Mononuclear cell (primary cell): ENCODE results near the gene RGS9. TPM values are rescaled to one million over a fixed set of nuclear protein-coding genes. Genes with fewer than 3 reads are reported as not detected.
"Not testable (repeated sequence)": the region's sequence is repeated elsewhere in the genome, so short reads cannot be mapped to it uniquely, and the experiment has no call there.

Experiments used
- H3K27me3 ChIP-seq: 2 replicates; pipeline ENCODE4 v1.6.0; 2011; ENCODE audit warnings: low read length, control low read depth; ENCODE audit not compliant: insufficient read depth
- H3K4me1 ChIP-seq: 2 replicates; pipeline ENCODE4 v1.5.1; 2011; ENCODE audit warnings: mild to moderate bottlenecking, low read length, control low read depth; ENCODE audit not compliant: insufficient read depth
- H3K4me3 ChIP-seq: 2 replicates; pipeline ENCODE4 v1.5.1; 2011; ENCODE audit warnings: mild to moderate bottlenecking, low read length, moderate library complexity
- H3K9me3 ChIP-seq: 2 replicates; pipeline ENCODE4 v1.5.1; 2011; ENCODE audit warnings: low read depth, mild to moderate bottlenecking, control low read depth, low read length
- total RNA-seq: library from RNA; depleted of rRNA; stranded (reverse); fragments of >200 nt; gene quantifications from one replicate; pipeline ENCODE4 v1.2.3, GENCODE V29; 2012

RGS9 gene
- 3.5 TPM for total RNA-seq

- Histone ChIP-seq H3K9me3 (no peaks in the 10 kb centered on the region), H3K27me3 (peaks cover 6% of the 10 kb centered on the region), H3K4me3 (peak within 1 kb of the TSS; percentile 17), H3K4me1 (peaks cover 20% of the 10 kb centered on the region)
Measured at GRCh38 chr17:65137021-65137939, at the start of gene RGS9. Gene RGS9 (plus strand): TSS chr17:65137370. CDS start chr17:65137541, 171 bp downstream.

- Histone ChIP-seq H3K27me3 (no peaks in the 10 kb centered on the region), H3K4me3 (no peak overlapping the region), H3K9me3 (no peaks in the 10 kb centered on the region), H3K4me1 (no peaks in the 10 kb centered on the region)
Measured at GRCh38 chr17:65088621-65089360, 48.4 kb upstream of the RGS9 start.

GRCh38 chr17:65092262-65092661, 44.9 kb upstream of the RGS9 start:
- H3K4me1 ChIP-seq: no peaks in the 10 kb centered on the region
- no peak overlapping the region for H3K4me3 ChIP-seq
- H3K9me3 ChIP-seq: no peaks in the 10 kb centered on the region

GRCh38 chr17:65092721-65093356, 44.3 kb upstream of the RGS9 start:
- H3K9me3 ChIP-seq, H3K4me1 ChIP-seq, H3K4me3 ChIP-seq, H3K27me3 ChIP-seq: not testable (repeated sequence)

More at GRCh38 chr17:65092262-65092661, 44.9 kb upstream of the RGS9 start:
- H3K27me3 ChIP-seq: no peaks in the 10 kb centered on the region

- H3K4me3 ChIP-seq: no peak overlapping the region
- H3K4me1 ChIP-seq: no peaks in the 10 kb centered on the region
- H3K27me3 ChIP-seq: no peaks in the 10 kb centered on the region
- no peaks in the 10 kb centered on the region for H3K9me3 ChIP-seq
Measured at GRCh38 chr17:65093930-65094329, 43.2 kb upstream of the RGS9 start.

- Histone ChIP-seq H3K4me1 (peaks cover 6% of the 10 kb centered on the region), H3K27me3 (no peaks in the 10 kb centered on the region), H3K4me3 (no peak overlapping the region), H3K9me3 (no peaks in the 10 kb centered on the region)
Measured at GRCh38 chr17:65095465-65095864, 41.7 kb upstream of the RGS9 start.

GRCh38 chr17:65096382-65096781, 40.8 kb upstream of the RGS9 start:
- H3K9me3 ChIP-seq, H3K4me3 ChIP-seq, H3K27me3 ChIP-seq: not testable (repeated sequence)
- H3K4me1 ChIP-seq: peaks cover 11% of the 10 kb centered on the region

- no peaks in the 10 kb centered on the region for H3K9me3 ChIP-seq
- peaks cover 11% of the 10 kb centered on the region for H3K4me1 ChIP-seq
- no peak overlapping the region for H3K4me3 ChIP-seq
- H3K27me3 ChIP-seq: no peaks in the 10 kb centered on the region
Measured at GRCh38 chr17:65097110-65097509, 40.1 kb upstream of the RGS9 start.

- Histone ChIP-seq H3K4me1 (peaks cover 11% of the 10 kb centered on the region), H3K9me3 (no peaks in the 10 kb centered on the region), H3K27me3 (no peaks in the 10 kb centered on the region), H3K4me3 (no peak overlapping the region)
Measured at GRCh38 chr17:65099475-65099874, 37.7 kb upstream of the RGS9 start.

GRCh38 chr17:65099941-65100315, 37.2 kb upstream of the RGS9 start:
- peak overlapping the region; percentile 42 for H3K4me3 ChIP-seq

GRCh38 chr17:65100316-65101140, 36.6 kb upstream of the RGS9 start:
- Histone ChIP-seq H3K4me1 (peaks cover 11% of the 10 kb centered on the region), H3K9me3 (no peaks in the 10 kb centered on the region), H3K4me3 (peak overlapping the region; percentile 42), H3K27me3 (no peaks in the 10 kb centered on the region)

More at GRCh38 chr17:65099941-65100315, 37.2 kb upstream of the RGS9 start:
- H3K27me3 ChIP-seq: no peaks in the 10 kb centered on the region
- H3K4me1 ChIP-seq: peaks cover 11% of the 10 kb centered on the region
- no peaks in the 10 kb centered on the region for H3K9me3 ChIP-seq

- Histone ChIP-seq H3K4me3 (no peak overlapping the region), H3K27me3 (no peaks in the 10 kb centered on the region), H3K4me1 (peaks cover 11% of the 10 kb centered on the region), H3K9me3 (no peaks in the 10 kb centered on the region)
Measured at GRCh38 chr17:65101371-65101770, 35.8 kb upstream of the RGS9 start.

- Histone ChIP-seq H3K27me3 (no peaks in the 10 kb centered on the region), H3K9me3 (no peaks in the 10 kb centered on the region), H3K4me1 (peaks cover 11% of the 10 kb centered on the region), H3K4me3 (no peak overlapping the region)
Measured at GRCh38 chr17:65102235-65102634, 34.9 kb upstream of the RGS9 start.

GRCh38 chr17:65102788-65103187, 34.4 kb upstream of the RGS9 start:
- H3K4me1 ChIP-seq: peaks cover 11% of the 10 kb centered on the region
- no peak overlapping the region for H3K4me3 ChIP-seq
- no peaks in the 10 kb centered on the region for H3K27me3 ChIP-seq

More at GRCh38 chr17:65102788-65103187, 34.4 kb upstream of the RGS9 start:
- no peaks in the 10 kb centered on the region for H3K9me3 ChIP-seq
